Measurements from ENCODE around the gene HESX1.

HESX1 gene

DNA sequence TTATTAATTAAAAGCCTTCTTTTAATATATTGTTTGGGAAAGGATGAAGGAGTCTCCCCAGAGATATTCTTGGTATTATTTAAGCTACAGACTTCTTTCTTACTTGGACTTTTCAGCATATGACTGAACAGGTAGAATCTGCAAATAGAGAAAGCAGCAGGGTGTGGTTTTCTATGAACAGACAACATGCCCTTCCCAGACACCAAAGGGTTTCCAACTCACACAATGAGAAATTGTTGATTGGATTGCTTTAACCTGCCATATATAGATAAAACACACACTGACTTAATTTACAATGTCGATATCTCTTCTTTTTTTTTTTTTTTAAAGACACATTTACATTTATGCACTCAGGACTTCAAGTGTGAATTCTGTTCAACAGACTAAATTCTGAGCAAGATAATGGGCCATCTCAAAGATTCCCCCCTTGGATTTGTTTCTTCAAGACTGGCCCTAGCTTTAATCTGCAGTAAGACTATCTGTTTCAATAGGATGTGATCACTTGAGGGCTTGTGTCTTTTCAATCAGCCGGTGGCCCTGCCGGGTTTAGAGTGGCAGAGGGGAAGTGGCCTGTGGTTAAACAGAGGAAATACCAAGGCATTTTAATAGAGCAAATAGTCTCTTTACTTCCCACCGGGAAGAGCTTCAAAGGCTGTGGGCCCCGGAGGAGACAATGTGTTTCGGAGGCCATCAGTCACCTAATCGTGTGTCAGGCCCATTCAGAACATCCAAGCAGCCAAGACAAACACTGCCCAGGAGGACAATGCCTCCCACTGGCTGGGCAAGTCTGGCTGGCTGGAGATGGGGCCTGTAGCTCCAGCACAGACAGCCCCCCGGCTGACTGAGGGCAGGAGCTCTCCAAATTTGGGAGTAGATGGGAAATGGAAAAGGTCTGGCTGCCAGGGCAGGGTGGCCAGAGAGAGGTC, 40.7 kb downstream of the HESX1 start:
- no peak for TF ChIP-seq CTCF (IDR thresholded peaks at IDR 0.05)
- peaks cover 0 to 4% (median 2%) of the 10 kb centered on the region in 4 donors for H3K4me1 ChIP-seq
- no peak for DNase-seq

GRCh38 chr3:57158325-57158724, 41.5 kb downstream of the HESX1 start:
- H3K4me3 ChIP-seq = no peak overlapping the region
- no peaks in the 10 kb centered on the region for H3K27me3 ChIP-seq
- no peaks in the 10 kb centered on the region for H3K4me1 ChIP-seq
- H3K36me3 ChIP-seq = no peaks in the 10 kb centered on the region
- no peak overlapping the region for H3K27ac ChIP-seq
- TF ChIP-seq CTCF (IDR thresholded peaks at IDR 0.05) = no peak
- intact Hi-C loops (cut with DNase I; ENCODE audit: low total_unique reads) = no loop called here
- no peaks in the 10 kb centered on the region for H3K9me3 ChIP-seq
- no peak for DNase-seq

More for the DNA sequence above, 40.7 kb downstream of the HESX1 start:
- no peaks in the 10 kb centered on the region for H3K27me3 ChIP-seq
- intact Hi-C loops (cut with DNase I; ENCODE audit: low total_unique reads) = no loop called here
- H3K4me3 ChIP-seq = no peak overlapping the region
- H3K36me3 ChIP-seq = no peaks in the 10 kb centered on the region
- H3K27ac ChIP-seq = no peak overlapping the region
- no peaks in the 10 kb centered on the region for H3K9me3 ChIP-seq

DNA sequence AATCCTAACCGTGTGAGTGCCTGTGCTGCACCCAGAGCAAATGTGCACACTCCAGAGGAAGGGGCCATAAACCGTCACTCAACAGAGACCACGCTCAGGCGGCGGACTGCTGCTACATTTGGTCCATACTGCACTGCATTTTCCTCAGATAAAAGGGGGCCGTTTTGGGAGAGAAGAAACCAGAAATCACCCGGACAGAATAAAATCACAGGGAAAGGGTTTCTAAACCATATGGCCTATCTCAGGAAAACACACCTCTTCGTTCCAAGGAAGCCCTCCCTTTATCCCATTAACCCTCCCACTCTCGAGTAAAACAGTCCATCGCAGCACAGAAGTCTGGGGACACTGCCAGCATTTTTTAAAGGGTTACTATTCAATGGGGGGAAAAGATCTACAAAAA, 42.2 kb downstream of the HESX1 start:
- H3K4me3 ChIP-seq = no peak overlapping the region
- no peak for DNase-seq
- no peaks in the 10 kb centered on the region for H3K4me1 ChIP-seq
- TF ChIP-seq CTCF (IDR thresholded peaks at IDR 0.05) = no peak
- H3K36me3 ChIP-seq = no peaks in the 10 kb centered on the region
- no peaks in the 10 kb centered on the region for H3K27me3 ChIP-seq
- no peaks in the 10 kb centered on the region for H3K9me3 ChIP-seq
- intact Hi-C loops (cut with DNase I; ENCODE audit: low total_unique reads) = no loop called here
- no peak overlapping the region for H3K27ac ChIP-seq

DNA sequence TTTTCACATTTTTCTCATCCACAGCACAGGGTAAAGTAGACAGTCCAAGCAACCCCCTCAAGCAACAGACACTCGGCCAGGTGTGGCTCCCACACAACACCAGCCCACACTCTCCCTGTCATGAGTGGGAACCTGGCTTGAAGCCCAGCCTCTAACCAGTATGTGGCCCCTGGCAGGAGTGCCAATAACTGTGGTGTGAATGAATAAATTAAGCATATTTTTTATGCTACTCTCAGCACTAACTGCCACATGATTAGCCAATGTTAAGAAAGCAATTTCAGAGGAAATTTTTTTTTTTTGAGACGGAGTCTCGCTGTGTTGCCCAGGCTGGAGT, 44.5 kb downstream of the HESX1 start:
- no peak for TF ChIP-seq CTCF (IDR thresholded peaks at IDR 0.05)
- H3K4me1 ChIP-seq = peaks cover 0 to 5% (median 0%) of the 10 kb centered on the region in 4 donors
- no peak overlapping the region for H3K27ac ChIP-seq
- no peaks in the 10 kb centered on the region for H3K36me3 ChIP-seq
- H3K4me3 ChIP-seq = no peak overlapping the region
- DNase-seq = no peak
- intact Hi-C loops (cut with DNase I; ENCODE audit: low total_unique reads) = no loop called here
- no peaks in the 10 kb centered on the region for H3K27me3 ChIP-seq
- no peaks in the 10 kb centered on the region for H3K9me3 ChIP-seq

- no peak for TF ChIP-seq CTCF (IDR thresholded peaks at IDR 0.05)
- intact Hi-C loops (cut with DNase I; ENCODE audit: low total_unique reads) = no loop called here
- DNase-seq = no peak
- Histone ChIP-seq H3K4me3 (no peak overlapping the region), H3K27me3 (no peaks in the 10 kb centered on the region), H3K4me1 (peaks cover 0 to 11% (median 0%) of the 10 kb centered on the region in 4 donors), H3K27ac (no peak overlapping the region), H3K36me3 (no peaks in the 10 kb centered on the region), H3K9me3 (no peaks in the 10 kb centered on the region)
These were observed 45.1 kb downstream of the HESX1 start for GRCh38 chr3:57154470-57155309.
